SK-N-MC (cell line): ENCODE results near the gene ACSM2B.
"Not testable (repeated sequence)": the region's sequence is repeated elsewhere in the genome, so short reads cannot be mapped to it uniquely, and the experiment has no call there.

Experiments used
- DNase-seq: peaks from one replicate; pipeline ENCODE4 v3.0.0-alpha.2; 2011; ENCODE audit warnings: low read depth, low spot score
- H3K27ac ChIP-seq: fragments of 200-600 bp; sonication (generic); 2 replicates; pipeline ENCODE4 v1.5.1; 2016; ENCODE audit warnings: mixed run types
- H3K36me3 ChIP-seq: fragments of 200-600 bp; sonication (generic); 2 replicates; pipeline ENCODE4 v1.6.1; 2017; ENCODE audit warnings: antibody characterized with exemption, low read length, mixed read lengths; ENCODE audit not compliant: insufficient read depth
- H3K4me3 ChIP-seq: fragments of 200-600 bp; sonication (generic); 2 replicates; pipeline ENCODE4 v1.5.1; 2016
- H3K9ac ChIP-seq: fragments of 200-600 bp; sonication (generic); 2 replicates; pipeline ENCODE4 v1.8.0; 2017; ENCODE audit warnings: mixed run types, mixed read lengths; ENCODE audit not compliant: insufficient read length
- H3K9me3 ChIP-seq: fragments of 200-600 bp; sonication (generic); 2 replicates; pipeline ENCODE4 v1.6.1; 2017; ENCODE audit warnings: low read depth, mild to moderate bottlenecking, antibody characterized with exemption, low read length, moderate library complexity, mixed read lengths
- EZH2 ChIP-seq: fragments of 200-600 bp; sonication (generic); IDR thresholded peaks from one replicate; pipeline ENCODE4 v1.6.1; 2017; ENCODE audit warnings: antibody characterized with exemption
- FOXP2 ChIP-seq: optimal IDR thresholded peaks from 2 replicates; pipeline ENCODE3; 2011; ENCODE audit warnings: mild to moderate bottlenecking, moderate library complexity; ENCODE audit not compliant: insufficient read depth; ENCODE audit errors: extremely low read length, control extremely low read depth
- POLR2AphosphoS5 ChIP-seq: IDR thresholded peaks from 2 replicates; pipeline ENCODE4 v1.6.1; 2012; ENCODE audit warnings: mild to moderate bottlenecking, low read depth, low read length, borderline replicate concordance

Gene ACSM2B

GRCh38 chr16:20568404-20568803 is 7.8 kb downstream of the ACSM2B start:
- Histone ChIP-seq H3K27ac (no peak overlapping the region), H3K36me3 (no peaks in the 10 kb centered on the region), H3K9ac (no peak overlapping the region), H3K9me3 (no peaks in the 10 kb centered on the region), H3K4me3 (no peak overlapping the region)
- TF ChIP-seq FOXP2 (no peak), EZH2 (no peak), POLR2AphosphoS5 (no peak)
- DNase-seq: no peak

GRCh38 chr16:20566864-20567263 is 9.3 kb downstream of the ACSM2B start:
- Histone ChIP-seq H3K4me3 (no peak overlapping the region), H3K9ac (no peak overlapping the region), H3K27ac (no peak overlapping the region), H3K9me3 (no peaks in the 10 kb centered on the region), H3K36me3 (no peaks in the 10 kb centered on the region)
- no peak for TF ChIP-seq FOXP2
- TF ChIP-seq EZH2: no peak
- no peak for TF ChIP-seq POLR2AphosphoS5
- DNase-seq: no peak

GRCh38 chr16:20565334-20565733 is 10.8 kb downstream of the ACSM2B start:
- not testable (repeated sequence) for H3K9ac ChIP-seq, H3K4me3 ChIP-seq, H3K27ac ChIP-seq, DNase-seq, H3K36me3 ChIP-seq, H3K9me3 ChIP-seq

DNA sequence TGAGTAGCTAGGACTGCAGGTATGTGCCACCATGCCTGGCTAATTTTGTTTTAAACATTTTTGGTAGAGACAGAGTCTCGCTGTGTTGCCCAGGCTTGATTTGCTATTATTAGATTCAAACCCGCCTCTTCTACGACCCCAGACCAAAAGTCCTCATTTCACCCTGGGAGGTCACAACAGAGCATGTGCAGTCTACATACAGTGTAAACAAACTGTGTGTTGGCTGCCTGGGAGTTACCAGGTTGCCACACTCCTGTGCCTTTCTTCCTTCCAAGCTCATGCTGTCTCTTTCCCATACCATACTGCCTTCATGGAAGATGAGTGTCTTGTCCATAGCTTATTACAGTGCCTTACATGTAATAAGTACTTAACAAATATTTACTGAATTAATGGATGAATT is 11.9 kb downstream of the ACSM2B start:
- H3K27ac ChIP-seq, H3K4me3 ChIP-seq, H3K9ac ChIP-seq, DNase-seq, H3K36me3 ChIP-seq, H3K9me3 ChIP-seq: not testable (repeated sequence)

- H3K27ac ChIP-seq, DNase-seq, H3K9me3 ChIP-seq, H3K9ac ChIP-seq, H3K4me3 ChIP-seq, H3K36me3 ChIP-seq: not testable (repeated sequence)
These were observed 20.5 kb downstream of the ACSM2B start for GRCh38 chr16:20555628-20556027.

DNA sequence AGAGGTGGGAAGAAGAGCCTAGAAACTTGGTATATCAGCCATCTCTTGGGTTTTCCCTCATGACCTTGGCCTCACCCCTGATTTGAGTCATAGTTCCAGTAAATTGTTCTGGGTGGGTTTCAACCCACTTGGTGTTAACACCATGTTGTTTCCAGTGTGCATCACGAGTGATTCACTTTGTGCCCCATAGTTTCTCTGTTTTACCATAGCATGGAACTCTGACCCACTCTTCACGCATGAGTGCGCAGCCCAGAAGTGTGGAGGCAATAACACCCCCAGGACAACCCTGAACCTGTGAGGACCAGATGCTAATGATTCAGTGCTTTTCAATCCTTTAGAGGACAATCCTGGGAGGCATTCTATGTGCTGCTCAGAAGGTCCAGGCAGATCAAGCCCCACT is 21.5 kb downstream of the ACSM2B start:
- not testable (repeated sequence) for H3K9ac ChIP-seq

GRCh38 chr16:20553493-20553892 is 22.7 kb downstream of the ACSM2B start:
- not testable (repeated sequence) for H3K4me3 ChIP-seq, H3K27ac ChIP-seq, H3K9ac ChIP-seq, H3K36me3 ChIP-seq, DNase-seq, H3K9me3 ChIP-seq

More for the DNA sequence above, 21.5 kb downstream of the ACSM2B start:
- not testable (repeated sequence) for DNase-seq, H3K36me3 ChIP-seq, H3K4me3 ChIP-seq, H3K27ac ChIP-seq, H3K9me3 ChIP-seq

- not testable (repeated sequence) for H3K27ac ChIP-seq, H3K9me3 ChIP-seq, DNase-seq, H3K9ac ChIP-seq, H3K4me3 ChIP-seq, H3K36me3 ChIP-seq
These were observed 29.2 kb downstream of the ACSM2B start for GRCh38 chr16:20546951-20547350.

GRCh38 chr16:20546278-20546853 is 29.8 kb downstream of the ACSM2B start:
- not testable (repeated sequence) for H3K9me3 ChIP-seq, H3K27ac ChIP-seq

DNA sequence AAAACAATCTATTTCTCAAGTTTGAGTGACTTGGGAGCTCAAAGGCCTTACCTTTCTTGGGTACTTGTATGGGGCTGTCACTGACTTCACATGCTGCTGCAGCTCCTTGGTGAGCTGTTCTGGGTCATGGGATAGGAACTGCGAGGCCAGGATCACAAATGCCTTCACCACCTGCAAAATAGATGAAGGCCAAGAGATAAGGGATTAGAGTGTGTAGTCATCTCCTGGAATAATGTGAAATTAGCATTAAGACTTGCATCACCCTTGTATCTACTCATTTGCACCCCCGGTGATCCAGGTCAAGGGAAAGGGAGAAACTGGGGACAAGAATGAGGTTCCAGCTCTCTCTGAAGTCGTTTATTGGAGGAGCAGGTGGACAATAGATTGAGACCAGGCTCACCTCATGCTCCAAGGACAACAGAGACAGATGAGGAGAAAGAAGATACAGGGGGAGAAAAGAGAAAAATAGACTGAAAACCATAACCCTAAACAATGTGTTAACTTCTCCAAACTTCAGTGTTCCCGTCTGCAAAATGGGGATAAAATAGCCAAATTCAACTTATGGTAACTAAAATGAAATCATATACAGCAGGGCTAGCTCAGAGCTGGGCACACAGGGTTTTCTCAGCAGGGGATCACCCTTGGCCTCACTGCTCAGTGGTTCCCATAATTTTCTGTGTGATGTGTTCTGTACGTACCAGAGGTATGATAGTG is 35.4 kb downstream of the ACSM2B start:
- H3K9me3 ChIP-seq, H3K27ac ChIP-seq, H3K36me3 ChIP-seq, H3K9ac ChIP-seq, H3K4me3 ChIP-seq, DNase-seq: not testable (repeated sequence)

More at GRCh38 chr16:20546278-20546853, 29.8 kb downstream of the ACSM2B start:
- H3K36me3 ChIP-seq, H3K9ac ChIP-seq, H3K4me3 ChIP-seq, DNase-seq: not testable (repeated sequence)
